HG03175 (cell line): Measurements from ENCODE around the gene METTL23.

Source experiments
- ATAC-seq: cut with Tn5 transposase; IDR thresholded peaks from one replicate; pipeline ENCODE4 v1.9.1; 2021; ENCODE audit warnings: mild to moderate bottlenecking, moderate library complexity; ENCODE audit not compliant: unreplicated experiment

Gene METTL23

DNA sequence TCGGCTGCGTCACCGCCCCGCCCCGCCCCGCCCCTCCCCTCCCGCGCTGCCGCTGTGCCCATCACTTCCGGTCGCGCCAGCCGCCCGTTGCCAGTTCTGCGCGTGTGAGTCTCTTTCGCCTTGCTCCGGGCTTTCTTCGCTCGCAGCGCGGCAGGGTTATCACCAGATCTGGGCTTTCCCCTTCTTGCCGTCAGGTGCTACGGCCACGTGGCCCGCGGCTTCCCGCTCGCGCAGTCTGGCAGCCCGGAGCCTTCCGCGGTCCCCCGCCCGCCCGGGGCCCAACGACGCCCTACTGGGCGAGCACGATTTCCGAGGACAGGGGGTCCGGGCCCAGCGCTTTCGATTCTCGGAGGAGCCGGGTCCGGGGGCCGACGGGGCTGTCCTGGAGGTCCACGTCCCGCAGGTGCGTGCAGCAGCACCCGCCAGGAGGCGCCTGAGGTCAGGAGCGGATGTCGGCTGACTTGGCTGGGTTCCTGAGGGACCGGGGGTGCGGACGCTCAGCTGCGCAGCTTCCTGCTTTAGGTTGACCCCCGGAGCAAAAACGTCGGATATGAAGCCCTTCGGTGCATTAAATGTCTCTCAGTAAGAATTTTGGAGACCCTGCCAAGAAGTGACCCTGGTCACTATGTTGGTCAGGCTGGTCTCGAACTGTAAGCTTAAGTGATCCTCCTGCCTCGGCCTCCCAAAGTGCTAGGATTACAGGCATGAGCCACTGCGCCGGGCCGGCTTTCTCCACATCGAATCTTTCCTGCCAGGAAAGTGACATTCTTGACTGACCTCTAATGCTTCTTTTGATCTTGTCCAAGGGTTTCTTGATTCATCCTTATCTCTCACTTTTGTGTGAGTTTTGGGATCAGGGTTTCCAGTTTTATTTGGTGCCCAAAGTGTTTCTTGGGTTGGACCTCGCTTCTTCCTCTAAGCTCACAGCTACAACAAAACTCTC, at the start of gene METTL23:
Gene METTL23, plus strand, starts transcription at position 64 of the 943 bp plus-strand sequence. CDS start 2,872 bp downstream, outside the sequence.
- ATAC-seq, result peak; percentile 42

DNA sequence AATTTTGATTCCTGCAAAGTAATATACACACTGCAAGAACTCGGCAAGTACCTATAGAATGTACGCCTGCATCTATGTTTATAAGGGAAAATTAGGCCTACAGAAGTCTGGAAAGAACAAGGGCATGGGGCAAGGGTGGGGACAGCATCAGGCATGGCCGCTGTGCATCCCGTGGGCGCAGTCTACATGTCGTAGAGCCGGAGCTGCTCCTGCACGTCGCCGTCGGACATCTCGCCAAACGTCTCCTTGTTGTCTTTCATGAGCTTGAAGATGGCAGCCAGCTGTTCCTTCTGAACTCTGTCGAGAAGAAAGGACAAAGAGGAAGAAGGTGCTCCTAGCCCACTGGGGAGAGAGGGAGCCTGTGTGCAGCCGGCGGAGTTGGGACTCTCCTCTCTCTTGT, 49.2 kb upstream of the METTL23 start:
- ATAC-seq, result no peak

- no peak for ATAC-seq
Observed at GRCh38 chr17:76678330-76678729, 48.3 kb upstream of the METTL23 start.

GRCh38 chr17:76679239-76679638, 47.4 kb upstream of the METTL23 start:
- no peak for ATAC-seq

GRCh38 chr17:76681222-76682137, 45.2 kb upstream of the METTL23 start:
- no peak for ATAC-seq

- ATAC-seq, result no peak
Observed at GRCh38 chr17:76682296-76682695, 44.3 kb upstream of the METTL23 start.

GRCh38 chr17:76683011-76683755, 43.5 kb upstream of the METTL23 start:
- ATAC-seq, result no peak

GRCh38 chr17:76683921-76684745, 42.5 kb upstream of the METTL23 start:
- no peak for ATAC-seq

DNA sequence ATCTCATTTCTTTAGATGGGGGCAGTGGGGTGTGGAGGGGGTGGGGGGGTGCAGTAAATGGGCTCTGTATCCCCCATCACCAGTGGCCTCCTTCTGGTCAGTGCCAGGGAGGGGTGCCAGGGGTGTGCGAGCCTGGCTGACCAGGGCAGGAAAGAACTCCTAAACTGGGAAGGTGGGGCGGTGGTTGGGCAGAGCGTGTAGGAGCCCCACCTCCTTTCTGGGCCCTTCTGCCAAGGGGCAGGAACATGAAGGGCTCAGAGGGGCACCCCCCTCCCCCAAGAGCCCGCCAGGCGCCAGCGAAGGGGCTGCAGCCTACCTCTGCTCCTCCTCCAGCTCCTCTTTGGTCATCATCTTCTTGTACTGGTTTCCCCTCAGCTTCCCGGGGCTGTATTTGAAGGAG, 41.9 kb upstream of the METTL23 start:
- no peak for ATAC-seq

- ATAC-seq, result no peak
Observed at GRCh38 chr17:76685366-76685765, 41.3 kb upstream of the METTL23 start.

- ATAC-seq, result no peak
Observed at GRCh38 chr17:76685846-76686245, 40.8 kb upstream of the METTL23 start.

GRCh38 chr17:76686538-76687297, 39.9 kb upstream of the METTL23 start:
- ATAC-seq, result no peak

- no peak for ATAC-seq
Observed at GRCh38 chr17:76687298-76688164, 39.1 kb upstream of the METTL23 start.

DNA sequence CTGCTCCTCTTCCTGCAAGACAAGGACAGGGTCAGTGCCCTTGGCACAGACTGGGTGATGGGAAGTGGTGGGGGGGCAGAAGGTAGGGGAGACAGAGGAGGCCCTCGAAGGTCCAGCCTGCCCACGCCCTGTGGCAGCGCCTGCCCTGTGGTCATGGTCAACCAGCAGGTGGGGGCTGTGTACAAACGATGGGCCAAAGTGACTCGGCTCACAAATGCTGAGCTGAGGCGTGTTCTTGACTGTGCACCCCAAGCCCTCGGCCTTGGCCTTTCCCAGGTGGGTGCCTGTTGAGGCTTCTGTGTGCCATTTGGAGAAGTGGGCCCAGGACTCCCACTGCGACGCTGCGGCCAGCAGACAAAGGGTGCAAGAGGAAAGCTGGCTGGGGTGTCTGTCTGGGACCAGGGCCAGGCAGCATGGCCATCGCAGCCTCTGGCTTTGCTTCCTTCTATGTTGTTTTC, 38.4 kb upstream of the METTL23 start:
- no peak for ATAC-seq

- no peak for ATAC-seq
Observed at GRCh38 chr17:76689859-76690258, 36.8 kb upstream of the METTL23 start.

DNA sequence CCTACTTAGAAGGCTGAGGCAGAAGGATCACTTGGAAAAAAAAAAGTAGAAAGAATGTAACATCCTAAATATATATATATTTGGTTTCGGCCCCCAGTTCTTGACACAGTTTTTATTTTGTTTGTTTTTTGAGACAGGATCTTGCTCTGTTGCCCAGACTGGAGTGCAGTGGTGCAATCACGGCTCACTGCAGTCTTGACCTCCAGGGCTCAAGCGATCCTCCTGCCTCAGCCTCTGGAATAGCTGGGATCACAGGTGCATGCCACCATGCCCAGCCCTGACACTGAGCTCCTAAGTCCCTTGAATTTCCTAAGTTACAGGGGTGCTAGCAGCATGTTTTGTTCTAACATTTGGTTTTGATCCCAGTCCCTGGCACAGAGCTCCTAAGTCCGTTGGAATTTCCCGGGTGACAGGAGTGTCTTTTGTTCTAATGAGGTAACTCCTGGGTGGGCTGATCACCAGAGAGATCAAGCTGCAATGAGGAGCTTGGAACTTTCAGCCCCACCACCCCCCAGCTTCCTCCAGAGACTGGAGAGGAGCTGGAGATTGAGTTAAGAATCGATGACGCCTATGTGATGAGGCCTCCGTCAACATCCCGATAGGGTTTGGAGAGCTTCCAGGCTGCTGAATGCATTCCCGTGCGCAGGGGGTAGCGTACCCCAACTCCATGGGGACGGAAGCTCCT, 35.9 kb upstream of the METTL23 start:
- ATAC-seq, result no peak

GRCh38 chr17:76691379-76692191, 35.1 kb upstream of the METTL23 start:
- ATAC-seq, result no peak
